GM19351 (cell line): ENCODE data around the gene PCSK5.

ENCODE experiments used
- ATAC-seq: cut with Tn5 transposase; IDR thresholded peaks from one replicate; pipeline ENCODE4 v1.9.1; 2021; ENCODE audit warnings: mild to moderate bottlenecking, moderate library complexity; ENCODE audit not compliant: unreplicated experiment

PCSK5 gene

GRCh38 chr9:76176171-76176570 lies 285.7 kb downstream of the PCSK5 start:
- no peak for ATAC-seq

- ATAC-seq: no peak
Observed at GRCh38 chr9:76177931-76178330, 287.5 kb downstream of the PCSK5 start.

- no peak for ATAC-seq
Observed at GRCh38 chr9:76180541-76180940, 290.1 kb downstream of the PCSK5 start.

GRCh38 chr9:76181020-76181641 lies 290.7 kb downstream of the PCSK5 start:
- no peak for ATAC-seq

GRCh38 chr9:76181781-76182180 lies 291.3 kb downstream of the PCSK5 start:
- ATAC-seq: no peak

GRCh38 chr9:76185432-76185831 lies 295.0 kb downstream of the PCSK5 start:
- ATAC-seq: no peak

GRCh38 chr9:76188286-76188685 lies 297.8 kb downstream of the PCSK5 start:
- ATAC-seq: no peak

GRCh38 chr9:76188905-76189304 lies 298.4 kb downstream of the PCSK5 start:
- ATAC-seq: no peak

GRCh38 chr9:76191493-76191892 lies 301.0 kb downstream of the PCSK5 start:
- ATAC-seq: no peak

GRCh38 chr9:76192013-76192412 lies 301.5 kb downstream of the PCSK5 start:
- no peak for ATAC-seq

- no peak for ATAC-seq
Observed at GRCh38 chr9:76194896-76195295, 304.4 kb downstream of the PCSK5 start.

- ATAC-seq: no peak
Observed at GRCh38 chr9:76198336-76198735, 307.9 kb downstream of the PCSK5 start.

GRCh38 chr9:76200315-76200714 lies 309.8 kb downstream of the PCSK5 start:
- no peak for ATAC-seq

- no peak for ATAC-seq
Observed at GRCh38 chr9:76200745-76201144, 310.3 kb downstream of the PCSK5 start.

- ATAC-seq: no peak
Observed at GRCh38 chr9:76203373-76203772, 312.9 kb downstream of the PCSK5 start.

GRCh38 chr9:76206821-76207220 lies 316.3 kb downstream of the PCSK5 start:
- ATAC-seq: no peak

GRCh38 chr9:76213751-76214150 lies 323.3 kb downstream of the PCSK5 start:
- ATAC-seq: no peak

GRCh38 chr9:76215066-76215465 lies 324.6 kb downstream of the PCSK5 start:
- ATAC-seq: no peak

GRCh38 chr9:76216161-76216649 lies 325.7 kb downstream of the PCSK5 start:
- no peak for ATAC-seq

- no peak for ATAC-seq
Observed at GRCh38 chr9:76218117-76218885, 327.8 kb downstream of the PCSK5 start.

GRCh38 chr9:76218886-76219445 lies 328.5 kb downstream of the PCSK5 start:
- no peak for ATAC-seq

- no peak for ATAC-seq
Observed at GRCh38 chr9:76219560-76220151, 329.2 kb downstream of the PCSK5 start.
